Measurements from ENCODE around the gene MTM1.

GRCh38 chrX:150643271-150643670 is 74.8 kb downstream of the MTM1 start:
- TF ChIP-seq POLR2A (IDR thresholded peaks at IDR 0.05) (no peak), CTCF (IDR thresholded peaks at IDR 0.05) (no peak)
